HG03565 (cell line): ENCODE data around the gene PDIK1L.
A peak's percentile ranks its signal among the peaks of the same experiment; 100 is the strongest.

Experiments used
- ATAC-seq: cut with Tn5 transposase; IDR thresholded peaks from one replicate; pipeline ENCODE4 v1.9.1; 2021; ENCODE audit warnings: mild to moderate bottlenecking, moderate library complexity; ENCODE audit not compliant: unreplicated experiment

Gene PDIK1L

GRCh38 chr1:26111530-26112406, at the start of gene PDIK1L:
PDIK1L (plus strand) TSS chr1:26111824; CDS start chr1:26114309, 2,485 bp downstream.
- peak; percentile 59 for ATAC-seq

DNA sequence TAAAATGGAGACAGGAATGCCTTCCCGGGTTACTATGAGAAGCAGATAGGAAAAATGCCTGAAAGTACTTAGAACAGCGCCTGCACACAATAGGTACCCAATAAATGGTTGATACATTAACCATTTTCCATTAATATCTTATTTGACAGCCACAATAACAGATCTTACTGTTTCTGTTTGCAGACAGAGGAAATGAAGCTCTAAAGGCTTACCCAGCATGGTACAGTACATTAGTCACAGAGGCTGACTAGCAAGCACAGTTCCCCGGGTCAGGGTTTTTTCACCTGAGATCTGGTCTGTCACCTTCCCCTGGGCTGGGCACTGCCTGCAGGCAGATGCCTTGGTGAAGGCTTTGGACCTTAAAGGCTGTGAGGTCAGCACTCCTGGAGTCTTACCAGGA, 47.1 kb upstream of the PDIK1L start:
- ATAC-seq: no peak

GRCh38 chr1:26066160-26066559, 45.5 kb upstream of the PDIK1L start:
- no peak for ATAC-seq

DNA sequence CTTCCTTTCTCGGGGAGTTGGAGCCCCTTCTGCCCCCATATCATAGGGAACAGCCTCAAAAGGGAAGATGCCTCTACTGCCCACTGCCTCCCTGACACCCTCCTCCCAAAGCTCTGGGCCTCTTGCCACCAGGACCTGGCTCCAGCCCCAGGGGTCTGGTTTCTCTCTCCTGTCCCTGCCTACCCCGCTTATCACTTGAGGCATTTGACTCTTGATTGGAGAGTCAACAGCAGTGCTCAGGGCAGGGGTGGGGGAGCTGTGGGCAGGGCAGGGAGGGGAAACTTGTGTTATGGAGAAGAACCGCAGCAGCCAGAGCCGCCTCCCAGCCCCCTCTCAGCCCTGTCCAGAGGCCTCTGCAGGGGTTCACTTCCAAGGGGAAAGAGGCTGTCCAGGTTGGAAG, 44.8 kb upstream of the PDIK1L start:
- ATAC-seq: no peak

DNA sequence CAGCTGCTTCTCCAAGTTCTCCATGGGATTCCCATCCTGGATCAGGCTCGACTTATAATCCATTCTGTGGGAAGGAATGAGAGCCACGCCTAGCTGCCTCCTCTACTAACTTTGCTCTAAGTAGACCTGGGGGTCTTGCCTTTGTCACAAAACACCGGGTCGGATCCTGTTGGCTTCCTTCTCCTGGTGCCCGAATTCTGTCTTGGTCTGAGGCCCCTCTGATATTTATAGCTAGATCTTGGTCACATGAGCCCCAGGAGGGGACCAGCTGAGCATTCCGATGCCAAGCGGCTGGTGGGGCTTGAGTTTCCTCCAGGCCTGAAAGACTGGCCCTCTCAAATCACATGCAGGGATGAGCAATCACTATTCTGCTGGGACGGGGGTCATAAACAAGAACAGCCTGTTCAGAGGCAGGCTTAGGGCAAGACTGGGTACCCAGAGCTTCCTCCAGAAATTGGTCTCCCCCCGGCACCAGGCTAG, 44.2 kb upstream of the PDIK1L start, which contains the start of gene TRIM63:
Gene TRIM63 (minus strand): TSS at position 199 of the 480 bp plus-strand sequence. CDS start 136 bp downstream, at position 63.
- no peak for ATAC-seq

DNA sequence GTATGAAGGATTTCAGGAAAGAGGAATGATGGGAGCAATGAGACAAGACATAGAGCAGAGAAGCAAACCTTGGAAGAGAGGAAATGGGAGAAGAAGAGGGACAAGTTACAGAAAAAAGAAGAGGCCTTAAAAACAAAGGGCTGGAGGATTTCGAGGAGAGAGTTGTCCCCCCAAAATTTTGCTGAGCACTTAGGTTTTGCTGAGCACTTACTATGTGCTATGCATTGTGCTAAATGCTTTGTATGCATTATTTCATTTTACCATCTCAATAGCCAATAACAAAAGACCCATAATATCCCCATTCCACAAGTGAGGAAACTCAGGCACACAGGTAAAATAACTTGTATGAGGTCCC, 41.7 kb upstream of the PDIK1L start:
- ATAC-seq: no peak

DNA sequence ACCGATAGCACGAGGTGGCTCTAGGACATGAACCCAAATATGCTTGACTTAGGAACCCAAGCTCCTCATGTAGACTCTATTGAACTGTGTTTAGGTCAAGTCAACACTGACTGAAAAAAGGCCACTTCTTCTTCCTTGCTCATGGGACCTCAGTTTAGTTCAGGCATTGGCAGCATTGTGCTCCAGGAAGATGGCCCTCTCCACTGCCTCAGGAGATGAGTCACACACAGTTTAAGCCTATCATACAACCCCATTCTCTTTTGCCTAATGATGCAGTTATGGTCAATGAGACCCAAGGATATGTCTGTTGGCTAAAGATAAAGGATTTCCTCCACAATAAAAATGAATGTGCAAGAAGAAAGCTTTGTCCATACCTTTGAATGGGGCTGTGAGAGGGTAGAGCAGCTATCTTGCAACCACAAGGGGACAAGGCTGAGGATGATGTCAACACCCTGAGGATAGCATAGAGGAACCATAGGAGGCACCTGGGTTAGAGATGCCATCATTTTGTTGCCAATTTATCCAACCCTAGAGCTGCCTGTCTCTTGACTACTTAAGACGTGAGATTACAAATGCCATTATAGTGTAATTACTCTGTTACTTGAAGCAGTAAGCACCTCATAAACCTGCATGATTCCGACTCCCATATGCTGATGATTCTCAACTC, 41.2 kb upstream of the PDIK1L start:
- no peak for ATAC-seq

- no peak for ATAC-seq
Measured at GRCh38 chr1:26070963-26071342, 40.7 kb upstream of the PDIK1L start.

GRCh38 chr1:26072305-26072704, 39.3 kb upstream of the PDIK1L start:
- ATAC-seq: no peak

DNA sequence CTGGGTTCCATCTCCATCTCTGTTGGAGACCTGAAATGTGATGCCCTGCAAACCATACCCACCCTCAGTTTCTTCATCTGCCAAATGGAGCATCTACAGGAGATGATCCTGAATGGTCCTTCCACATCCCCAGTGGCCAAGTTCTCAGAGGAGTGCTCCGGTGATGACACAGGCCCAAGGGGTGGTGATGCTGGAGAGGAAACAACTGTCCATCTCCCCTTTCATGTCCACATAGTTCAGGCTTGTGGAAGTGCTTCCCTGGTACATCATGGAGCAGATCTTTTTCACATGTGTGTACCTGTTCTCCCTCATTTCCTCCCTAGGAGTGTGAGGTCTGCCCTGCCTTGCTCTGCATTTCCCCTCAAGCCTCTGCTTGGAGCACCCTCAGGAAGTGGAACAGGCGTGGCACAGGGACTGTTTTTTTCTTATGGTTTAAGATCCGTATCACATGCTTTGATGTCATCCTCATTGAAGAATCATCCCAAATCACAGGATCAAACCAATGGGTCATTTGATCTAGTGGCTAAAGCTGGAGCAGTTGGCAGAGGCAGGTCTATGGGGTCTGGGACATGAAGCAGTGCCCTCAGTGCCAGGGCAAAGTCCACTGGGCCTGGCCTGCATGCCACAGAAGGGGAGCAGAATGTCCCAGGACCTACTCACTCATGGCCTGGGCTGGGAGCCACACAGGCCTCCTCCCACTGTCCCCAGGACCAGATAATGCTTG, 36.0 kb upstream of the PDIK1L start:
- no peak for ATAC-seq

GRCh38 chr1:26077524-26077923, 34.1 kb upstream of the PDIK1L start:
- no peak for ATAC-seq

DNA sequence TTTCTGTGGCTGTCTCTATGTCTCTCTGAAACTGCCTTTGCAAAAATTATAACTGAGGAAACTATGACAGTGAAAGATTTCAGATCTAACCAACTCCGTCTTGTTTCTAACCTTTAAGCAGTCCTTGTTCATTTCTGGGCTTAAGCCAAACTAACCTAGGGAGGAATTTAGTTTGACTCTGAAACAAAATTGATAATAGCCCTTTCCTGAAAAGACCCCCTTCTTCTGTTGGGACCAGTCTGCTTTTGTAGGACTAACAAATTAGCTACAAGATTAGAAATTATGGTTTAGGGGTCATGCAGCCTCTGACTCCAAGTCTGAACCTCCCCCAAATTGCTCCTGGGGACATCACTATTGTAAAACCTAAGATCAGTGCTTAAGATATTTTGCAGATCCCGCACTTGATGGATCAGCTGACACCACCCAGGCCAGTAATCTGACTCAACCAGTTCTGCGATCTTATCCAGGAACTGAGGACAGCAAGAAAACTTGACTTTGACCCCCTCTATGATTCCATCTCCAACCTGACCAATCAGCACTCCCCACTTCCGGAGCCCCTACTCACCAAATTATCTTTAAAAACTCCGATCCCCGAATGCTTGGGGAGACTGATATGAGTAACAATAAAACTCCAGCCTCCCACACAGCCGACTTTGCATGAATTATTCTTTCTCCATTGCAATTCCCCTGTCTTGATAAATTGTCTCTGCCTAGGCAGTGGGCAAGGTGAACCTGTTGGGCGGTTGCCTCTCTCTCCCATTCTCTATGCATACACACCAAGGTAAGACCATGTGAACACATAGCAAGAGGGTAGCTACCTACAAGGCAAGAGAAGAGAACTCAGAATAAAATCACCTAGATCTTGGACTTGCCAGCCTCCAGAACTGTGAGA, 33.1 kb upstream of the PDIK1L start:
- no peak for ATAC-seq

- no peak for ATAC-seq
Measured at GRCh38 chr1:26079178-26079563, 32.5 kb upstream of the PDIK1L start.

DNA sequence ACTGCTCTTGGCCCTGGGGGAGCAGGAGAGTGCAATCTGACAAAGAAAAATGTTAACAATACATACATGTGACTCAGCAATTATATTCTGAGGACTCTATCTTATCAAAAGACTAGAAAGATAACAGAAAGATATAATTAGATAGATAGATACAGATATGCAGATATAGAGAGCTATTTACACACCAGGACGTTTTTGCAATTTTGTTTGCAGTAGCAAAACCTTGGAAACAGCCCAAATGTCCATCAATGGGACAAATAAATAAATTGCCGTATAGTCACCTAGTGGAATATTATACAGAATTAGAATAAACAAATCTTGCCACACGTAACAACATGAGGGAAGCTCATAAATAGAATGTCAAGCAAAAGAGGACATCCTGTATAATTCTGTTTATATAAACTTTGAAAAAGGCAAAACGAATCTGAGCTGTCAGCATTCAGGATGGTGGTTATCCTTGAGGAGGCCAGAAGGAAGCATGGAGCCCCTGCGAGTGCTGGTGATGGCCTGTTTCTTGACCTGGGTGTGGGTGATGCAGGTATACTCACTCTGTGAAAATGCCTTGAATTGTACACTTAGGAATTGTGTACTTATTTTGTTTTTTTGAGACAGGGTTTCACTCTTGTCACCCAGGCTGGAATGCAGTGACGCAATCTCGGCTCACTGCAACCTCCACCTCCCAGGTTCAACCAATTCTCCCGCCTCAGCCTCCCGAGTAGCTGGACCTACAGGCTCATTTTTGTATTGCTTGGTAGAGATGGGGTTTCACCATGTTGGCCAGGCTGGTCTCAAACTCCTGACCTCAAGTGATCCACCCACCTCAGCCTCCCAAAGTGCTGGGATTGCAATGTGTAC, 31.4 kb upstream of the PDIK1L start:
- ATAC-seq: no peak

DNA sequence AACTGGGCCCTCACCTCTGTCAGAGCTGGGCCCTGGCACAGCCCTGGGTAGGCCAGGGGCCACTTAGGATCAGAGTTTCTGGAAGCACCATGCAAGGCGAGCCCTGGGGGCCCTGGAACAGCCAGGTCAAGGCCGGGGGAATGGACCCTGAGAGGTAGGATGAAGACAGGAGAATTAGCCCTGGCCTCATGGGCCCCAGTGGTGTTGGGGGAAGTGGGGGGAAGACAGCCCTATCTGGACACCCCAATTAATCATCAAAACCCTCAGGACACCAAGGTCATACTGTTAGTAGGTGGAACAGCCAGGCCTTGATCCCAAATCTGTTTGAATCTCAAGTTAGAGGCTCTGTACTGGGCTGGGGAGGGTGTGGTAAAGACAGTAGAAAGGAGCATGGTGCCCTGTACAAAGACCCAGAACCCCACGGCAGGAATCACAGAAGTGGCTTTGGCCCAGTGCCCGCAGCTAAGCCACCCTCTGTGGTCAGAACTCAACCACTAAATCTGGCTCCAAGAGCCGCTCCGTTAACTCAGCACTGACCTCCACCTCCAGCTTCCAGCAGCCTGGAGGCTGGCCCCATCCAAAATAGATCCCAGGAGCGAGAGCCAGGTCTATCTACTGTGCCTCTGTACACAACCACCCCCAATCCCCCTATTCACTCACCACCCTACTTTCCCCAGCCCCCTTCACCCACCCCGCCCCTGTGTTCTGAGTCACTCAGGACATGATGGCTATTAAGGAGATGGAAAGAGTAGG, 30.2 kb upstream of the PDIK1L start:
- no peak for ATAC-seq

DNA sequence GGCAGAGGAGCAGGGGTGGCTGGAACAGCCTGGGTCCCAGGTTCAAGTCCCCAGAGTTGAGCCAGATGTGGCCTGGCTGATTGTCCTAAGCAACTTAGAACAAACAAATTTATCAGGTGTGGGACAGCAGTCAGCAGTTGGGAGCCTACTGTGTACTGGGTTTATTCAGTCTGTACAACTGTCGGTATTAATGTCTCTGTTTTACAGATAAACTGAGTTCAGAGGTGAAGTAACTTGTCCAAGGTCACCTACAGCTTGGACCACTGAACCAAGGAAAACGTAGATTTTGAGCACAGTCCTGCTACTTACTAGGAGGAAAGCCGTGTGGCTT, 29.6 kb upstream of the PDIK1L start:
- ATAC-seq: no peak

DNA sequence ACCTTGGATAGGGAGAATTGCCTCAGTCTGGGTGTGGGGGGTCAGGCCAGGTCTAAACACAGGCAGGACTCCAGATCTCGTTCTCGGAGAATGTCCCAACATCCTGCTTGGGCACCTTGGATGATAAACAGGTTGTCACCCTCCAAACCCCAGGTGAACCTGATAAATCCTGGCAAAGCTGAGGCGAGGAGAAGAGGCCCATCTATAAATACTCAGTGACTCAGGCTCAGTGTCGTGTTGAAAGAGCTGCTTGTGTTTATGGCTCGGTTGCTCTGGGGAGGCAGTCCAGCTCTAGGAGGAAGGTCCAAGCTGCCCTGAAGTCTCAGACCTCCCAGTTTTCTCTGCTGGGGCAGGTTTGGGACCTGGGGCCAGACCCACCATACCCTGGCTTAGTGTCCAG, 28.4 kb upstream of the PDIK1L start:
- no peak for ATAC-seq

DNA sequence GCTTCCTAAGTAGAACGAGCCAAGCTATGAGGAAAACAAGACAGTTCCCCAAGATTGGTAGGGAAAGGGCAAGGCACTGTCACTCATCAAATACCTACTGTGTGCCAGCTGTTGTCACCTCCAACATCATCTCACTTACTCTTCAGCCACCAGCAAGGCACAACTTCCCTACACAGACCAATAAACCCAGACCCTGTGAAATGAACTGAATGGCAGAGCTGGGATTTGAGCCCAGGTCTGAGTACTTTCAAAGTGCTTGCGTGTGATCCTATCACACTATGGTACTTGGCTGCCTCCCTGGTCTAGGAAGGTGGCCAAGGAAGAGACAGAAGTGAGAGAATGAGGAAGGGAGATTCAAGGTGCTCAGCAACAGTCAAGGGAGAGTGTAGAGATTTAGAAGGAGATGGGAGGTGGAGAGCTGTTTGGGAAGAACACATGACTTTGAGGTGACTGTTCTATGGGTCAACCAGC, 27.5 kb upstream of the PDIK1L start:
- ATAC-seq: no peak

DNA sequence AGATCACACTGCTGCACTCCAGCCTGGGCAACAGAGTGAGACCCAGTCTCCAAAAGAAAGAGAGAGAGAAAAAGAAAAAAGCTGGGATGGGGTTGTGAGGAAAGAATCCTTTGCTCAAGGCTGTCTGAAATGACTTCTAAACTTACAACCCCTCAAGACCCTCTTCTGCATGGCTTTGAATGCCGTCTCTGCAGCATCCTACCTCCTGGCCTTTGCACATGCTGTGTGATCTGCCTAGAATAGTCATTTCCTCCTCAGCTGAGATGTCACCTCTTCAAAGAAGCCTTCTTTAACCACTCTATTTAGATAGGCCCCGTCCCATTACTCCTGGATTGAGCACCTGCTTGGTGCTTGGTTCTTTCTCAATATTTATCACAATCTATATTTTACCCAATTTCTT, 26.8 kb upstream of the PDIK1L start:
- no peak for ATAC-seq
